Progenitor cell of endocrine pancreas (in vitro differentiated cells): ENCODE measurements around the gene MECP2. TPM values are rescaled to one million over a fixed set of nuclear protein-coding genes. Genes with fewer than 3 reads are reported as not detected.

Experiments used
- DNase-seq: peaks from one replicate; pipeline ENCODE4 v3.0.0; 2021; ENCODE audit warnings: low spot score; ENCODE audit not compliant: unreplicated experiment
- H3K27ac Mint-ChIP-seq: 2 replicates; pipeline ENCODE4 v1.8.0; 2021; ENCODE audit warnings: mild to moderate bottlenecking, moderate library complexity, mixed read lengths
- H3K27me3 Mint-ChIP-seq: 2 replicates; pipeline ENCODE4 v1.8.0; 2021; ENCODE audit warnings: mixed read lengths
- H3K36me3 Mint-ChIP-seq: 2 replicates; pipeline ENCODE4 v1.8.0; 2022; ENCODE audit warnings: mixed read lengths; ENCODE audit not compliant: insufficient read depth
- H3K4me1 Mint-ChIP-seq: 2 replicates; pipeline ENCODE4 v1.8.0; 2021; ENCODE audit warnings: low read depth, mixed read lengths
- H3K4me3 Mint-ChIP-seq: 2 replicates; pipeline ENCODE4 v1.8.0; 2021; ENCODE audit warnings: low read depth, mild to moderate bottlenecking, moderate library complexity, mixed read lengths
- H3K9me3 Mint-ChIP-seq: 2 replicates; pipeline ENCODE4 v1.8.0; 2021; ENCODE audit warnings: low read depth, mixed read lengths
- CTCF ChIP-seq: fragments of 200-600 bp; sonication (generic); IDR thresholded peaks from one replicate; pipeline ENCODE4 v1.5.0; 2021; ENCODE audit warnings: antibody characterized with exemption, mild to moderate bottlenecking; ENCODE audit not compliant: unreplicated experiment
- total RNA-seq: library from RNA; stranded (reverse); gene quantifications from 2 replicates; pipeline ENCODE4 v1.2.1, GENCODE V29; 2021

The MECP2 gene
- total RNA-seq, 1 donor from 2014 or later: 47.6 TPM

GRCh38 chrX:154061801-154062200 lies 35.7 kb downstream of the MECP2 start:
- Mint-ChIP-seq H3K36me3 (peaks cover 5% of the 10 kb centered on the region), H3K9me3 (peaks cover 11% of the 10 kb centered on the region), H3K4me1 (peaks cover 22% of the 10 kb centered on the region), H3K27me3 (no peaks in the 10 kb centered on the region), H3K27ac (peak overlapping the region; percentile 11), H3K4me3 (no peak overlapping the region)
- DNase-seq: no peak
- no peak for TF ChIP-seq CTCF

GRCh38 chrX:154059729-154060245 lies 37.7 kb downstream of the MECP2 start:
- H3K4me1 Mint-ChIP-seq: peaks cover 22% of the 10 kb centered on the region
- H3K4me3 Mint-ChIP-seq: no peak overlapping the region
- no peaks in the 10 kb centered on the region for H3K27me3 Mint-ChIP-seq
- no peak for TF ChIP-seq CTCF
- no peak overlapping the region for H3K27ac Mint-ChIP-seq
- no peak for DNase-seq
- peaks cover 5% of the 10 kb centered on the region for H3K36me3 Mint-ChIP-seq
- peaks cover 11% of the 10 kb centered on the region for H3K9me3 Mint-ChIP-seq

- Mint-ChIP-seq H3K36me3 (peaks cover 5% of the 10 kb centered on the region), H3K27ac (no peak overlapping the region), H3K27me3 (no peaks in the 10 kb centered on the region), H3K9me3 (peaks cover 8% of the 10 kb centered on the region), H3K4me3 (no peak overlapping the region), H3K4me1 (peaks cover 18% of the 10 kb centered on the region)
- no peak for DNase-seq
- no peak for TF ChIP-seq CTCF
Measured at GRCh38 chrX:154059231-154059630, 38.3 kb downstream of the MECP2 start.

GRCh38 chrX:154058214-154058997 lies 39.1 kb downstream of the MECP2 start:
- peaks cover 7% of the 10 kb centered on the region for H3K36me3 Mint-ChIP-seq
- H3K4me1 Mint-ChIP-seq: peaks cover 16% of the 10 kb centered on the region
- H3K27me3 Mint-ChIP-seq: no peaks in the 10 kb centered on the region
- no peak for DNase-seq
- H3K4me3 Mint-ChIP-seq: no peak overlapping the region
- no peak overlapping the region for H3K27ac Mint-ChIP-seq
- TF ChIP-seq CTCF: no peak
- peaks cover 6% of the 10 kb centered on the region for H3K9me3 Mint-ChIP-seq

- DNase-seq: no peak
- no peaks in the 10 kb centered on the region for H3K27me3 Mint-ChIP-seq
- peaks cover 6% of the 10 kb centered on the region for H3K9me3 Mint-ChIP-seq
- peaks cover 7% of the 10 kb centered on the region for H3K36me3 Mint-ChIP-seq
- no peak overlapping the region for H3K27ac Mint-ChIP-seq
- no peak for TF ChIP-seq CTCF
- no peak overlapping the region for H3K4me3 Mint-ChIP-seq
- H3K4me1 Mint-ChIP-seq: peaks cover 16% of the 10 kb centered on the region
Measured at GRCh38 chrX:154057791-154058190, 39.7 kb downstream of the MECP2 start.
